NT2/D1 (cell line): ENCODE measurements around the gene SLC23A3.

ENCODE experiments used
- SUZ12 ChIP-seq: IDR thresholded peaks from 2 replicates; pipeline ENCODE4 v1.6.1; 2011; ENCODE audit not compliant: insufficient read length, insufficient read depth; ENCODE audit errors: extremely low read depth
- YY1 ChIP-seq: IDR thresholded peaks from 2 replicates; pipeline ENCODE4 v1.6.1; 2011; ENCODE audit not compliant: insufficient read length, insufficient read depth
- ZNF274 ChIP-seq: IDR thresholded peaks from 2 replicates; pipeline ENCODE4 v1.6.1; 2011; ENCODE audit warnings: mild to moderate bottlenecking, low read depth, low read length

GRCh38 chr2:219207884-219208740 lies 38.3 kb upstream of the SLC23A3 start:
- TF ChIP-seq YY1 (no peak), ZNF274 (no peak), SUZ12 (no peak)
